CD4-positive, alpha-beta T cell (primary cell): Measurements from ENCODE around the gene HLA-DRB1. TPM values are rescaled to one million over a fixed set of nuclear protein-coding genes. Genes with fewer than 3 reads are reported as not detected.

Experiments
- ATAC-seq: fragments of 200-7000 bp; cut with Tn5 transposase; one replicate; pipeline ENCODE4 v1.10.0; 2022; ENCODE audit warnings: mild to moderate bottlenecking; ENCODE audit not compliant: poor library complexity
- CTCF ChIA-PET: fragments of 350-600 bp; sonication (Branson Sonifier 250); formaldehyde crosslinking; loops from one replicate; lab custom pipeline; 2021; ENCODE audit warnings: antibody characterized with exemption, inconsistent platforms; lab: Charles Lee
- POLR2A ChIA-PET: fragments of 350-600 bp; sonication (Branson Sonifier 250); formaldehyde crosslinking; loops from one replicate; lab custom pipeline; 2021; ENCODE audit warnings: antibody characterized with exemption, inconsistent platforms; lab: Charles Lee
- DNase-seq, 14 experiments: peaks; one replicate each; pipeline ENCODE4 v3.0.0-alpha.2; 2013 to 2020; ENCODE audit warnings: mixed read lengths in 2 of 14
- H3K27ac ChIP-seq, 2 donors: one replicate each; pipeline versions ENCODE4 v1.5.1 to v1.7.0; 2013; ENCODE audit warnings: low read length in 2 of 2, low read depth in 1 of 2, mild to moderate bottlenecking in 1 of 2
- H3K27me3 ChIP-seq, 2 experiments: 1 replicate in 1 of 2; 2 replicates in 1 of 2; pipeline versions ENCODE4 v1.6.1 to v1.7.0; 2013; ENCODE audit warnings: low read length in 2 of 2, control low read depth in 1 of 2, mild to moderate bottlenecking in 1 of 2, moderate library complexity in 1 of 2; ENCODE audit not compliant: insufficient read depth in 2 of 2, control insufficient read depth in 1 of 2
- H3K36me3 ChIP-seq: one replicate; pipeline ENCODE4 v1.6.1; 2013; ENCODE audit warnings: low read length, control low read depth; ENCODE audit not compliant: insufficient read depth
- H3K4me1 ChIP-seq: one replicate; pipeline ENCODE4 v1.6.1; 2013; ENCODE audit warnings: low read length, control low read depth; ENCODE audit not compliant: insufficient read depth
- H3K4me3 ChIP-seq: one replicate; pipeline ENCODE4 v1.5.1; 2013; ENCODE audit warnings: mild to moderate bottlenecking, low read length, moderate library complexity
- H3K9me3 ChIP-seq, 2 experiments: 1 replicate in 1 of 2; 2 replicates in 1 of 2; pipeline versions ENCODE4 v1.6.1 to v1.7.0; 2013; ENCODE audit warnings: low read length in 2 of 2, mild to moderate bottlenecking in 2 of 2, control low read depth in 1 of 2, moderate library complexity in 1 of 2; ENCODE audit not compliant: control insufficient read depth in 1 of 2, insufficient read depth in 1 of 2
- H3K27ac Mint-ChIP-seq: one replicate; pipeline ENCODE4 v1.8.0; 2020; ENCODE audit warnings: mixed read lengths
- H3K27me3 Mint-ChIP-seq: one replicate; pipeline ENCODE4 v1.8.0; 2021; ENCODE audit warnings: mixed read lengths
- H3K36me3 Mint-ChIP-seq: one replicate; pipeline ENCODE4 v1.8.0; 2021; ENCODE audit warnings: low read depth, mixed read lengths
- H3K4me1 Mint-ChIP-seq: one replicate; pipeline ENCODE4 v1.8.0; 2021; ENCODE audit warnings: low read depth, mixed read lengths
- H3K4me3 Mint-ChIP-seq: one replicate; pipeline ENCODE4 v1.8.0; 2020; ENCODE audit warnings: mild to moderate bottlenecking, mixed read lengths
- H3K9me3 Mint-ChIP-seq: one replicate; pipeline ENCODE4 v1.8.0; 2020; ENCODE audit warnings: mixed read lengths
- intact Hi-C, 2 experiments: fragments of 100-400 bp; cut with DNase I in 1 of 2; cut with micrococcal nuclease in 1 of 2; formaldehyde crosslinking; loops; one replicate each; pipeline versions ENCODE4 v1.15.1 to v1.9.0; 2023 to 2025; cut with DNase I, micrococcal nuclease
- total RNA-seq, 174 experiments: library from RNA in 2 of 174; stranded (reverse) in 2 of 174; gene quantifications; one replicate each; pipeline ENCODE4 v1.2.3 and lab custom pipeline; 2021 to 2026
- TF ChIP-seq, protein P1 (sequence below): fragments of 200-600 bp; IDR thresholded peaks from one replicate; pipeline ENCODE4 v1.8.0; 2022; ENCODE audit warnings: antibody characterized with exemption, mild to moderate bottlenecking

The HLA-DRB1 gene
- total RNA-seq, 2 experiments from 2014 or later, result 31.3 to 33.6 TPM

DNA sequence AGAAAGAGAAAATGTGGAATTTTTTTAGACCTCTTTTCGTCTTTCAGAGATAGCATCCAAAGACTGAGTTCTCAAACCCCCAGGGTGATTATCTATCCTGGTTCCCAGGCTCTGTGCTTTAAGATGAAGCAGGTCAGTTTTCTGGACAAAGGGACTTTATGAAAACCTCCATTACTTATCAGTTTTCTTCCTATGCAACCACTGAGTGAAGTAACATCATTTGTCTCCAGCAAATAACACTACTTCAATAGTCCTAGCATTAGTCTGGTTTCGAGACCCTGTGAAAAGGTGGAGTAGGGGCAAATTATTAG is 18.3 kb upstream of the HLA-DRB1 start:
- Histone ChIP-seq H3K36me3 (no peaks in the 10 kb centered on the region), H3K27me3 (no peaks in the 10 kb centered on the region), H3K4me3 (no peak overlapping the region), H3K4me1 (peaks cover 7% of the 10 kb centered on the region), H3K27ac (no peak overlapping the region), H3K9me3 (no peaks in the 10 kb centered on the region)
- intact Hi-C loops, result no loop called here
- H3K9me3 Mint-ChIP-seq, result no peaks in the 10 kb centered on the region
- ChIA-PET POLR2A (no interaction called here), CTCF (no interaction called here)
- no peak overlapping the region for H3K4me3 Mint-ChIP-seq
- no peak for ATAC-seq
- H3K27me3 Mint-ChIP-seq, result no peaks in the 10 kb centered on the region
- no peak overlapping the region for H3K27ac Mint-ChIP-seq
- DNase-seq, result no peak
- H3K36me3 Mint-ChIP-seq, result no peaks in the 10 kb centered on the region
- TF ChIP-seq, protein P1, sequence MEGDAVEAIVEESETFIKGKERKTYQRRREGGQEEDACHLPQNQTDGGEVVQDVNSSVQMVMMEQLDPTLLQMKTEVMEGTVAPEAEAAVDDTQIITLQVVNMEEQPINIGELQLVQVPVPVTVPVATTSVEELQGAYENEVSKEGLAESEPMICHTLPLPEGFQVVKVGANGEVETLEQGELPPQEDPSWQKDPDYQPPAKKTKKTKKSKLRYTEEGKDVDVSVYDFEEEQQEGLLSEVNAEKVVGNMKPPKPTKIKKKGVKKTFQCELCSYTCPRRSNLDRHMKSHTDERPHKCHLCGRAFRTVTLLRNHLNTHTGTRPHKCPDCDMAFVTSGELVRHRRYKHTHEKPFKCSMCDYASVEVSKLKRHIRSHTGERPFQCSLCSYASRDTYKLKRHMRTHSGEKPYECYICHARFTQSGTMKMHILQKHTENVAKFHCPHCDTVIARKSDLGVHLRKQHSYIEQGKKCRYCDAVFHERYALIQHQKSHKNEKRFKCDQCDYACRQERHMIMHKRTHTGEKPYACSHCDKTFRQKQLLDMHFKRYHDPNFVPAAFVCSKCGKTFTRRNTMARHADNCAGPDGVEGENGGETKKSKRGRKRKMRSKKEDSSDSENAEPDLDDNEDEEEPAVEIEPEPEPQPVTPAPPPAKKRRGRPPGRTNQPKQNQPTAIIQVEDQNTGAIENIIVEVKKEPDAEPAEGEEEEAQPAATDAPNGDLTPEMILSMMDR, result no peak
- peaks cover 11% of the 10 kb centered on the region for H3K4me1 Mint-ChIP-seq

DNA sequence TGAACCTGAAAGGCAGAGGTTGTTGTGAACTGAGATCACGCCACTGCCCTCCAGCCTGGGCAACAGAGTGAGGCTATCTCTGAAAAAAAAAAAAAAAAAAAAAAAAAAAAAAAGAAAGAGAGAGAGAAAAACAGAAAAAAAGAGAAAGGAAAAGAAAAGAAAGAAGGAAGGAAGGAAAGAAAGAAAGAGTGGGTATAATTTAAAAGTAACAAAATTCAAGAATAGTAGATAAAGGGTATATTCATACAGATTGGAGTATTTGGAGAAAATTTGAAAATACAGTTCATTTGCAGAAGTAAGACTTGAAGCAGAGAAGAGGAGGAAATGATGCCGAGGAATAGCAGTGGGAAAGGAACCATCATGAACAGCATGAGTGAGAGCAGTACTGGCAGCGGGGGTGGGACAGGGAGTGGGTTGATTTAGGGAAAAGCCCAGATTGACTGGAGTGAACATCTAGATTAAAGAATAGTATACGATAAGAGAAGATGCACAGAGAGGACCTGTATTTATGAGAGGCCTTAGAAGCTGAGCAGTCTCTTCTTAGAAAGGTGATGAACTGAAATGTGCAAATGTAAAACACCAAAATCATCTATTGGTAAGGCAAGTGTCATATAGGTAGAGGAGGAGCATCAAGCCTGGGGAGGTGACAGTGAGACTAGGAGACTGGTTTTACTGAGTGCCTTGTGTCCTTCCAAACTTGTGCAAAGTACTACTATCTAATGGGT is 17.8 kb upstream of the HLA-DRB1 start:
- Mint-ChIP-seq H3K4me1 (peaks cover 11% of the 10 kb centered on the region), H3K27ac (no peak overlapping the region), H3K4me3 (no peak overlapping the region), H3K36me3 (no peaks in the 10 kb centered on the region), H3K27me3 (no peaks in the 10 kb centered on the region), H3K9me3 (no peaks in the 10 kb centered on the region)
- CTCF ChIA-PET, result no interaction called here
- Histone ChIP-seq H3K36me3 (no peaks in the 10 kb centered on the region), H3K27ac (no peak overlapping the region), H3K27me3 (no peaks in the 10 kb centered on the region), H3K4me1 (peaks cover 7% of the 10 kb centered on the region), H3K4me3 (no peak overlapping the region), H3K9me3 (no peaks in the 10 kb centered on the region)
- POLR2A ChIA-PET, result no interaction called here
- ATAC-seq (no peak), DNase-seq (peak in 2 of 14 experiments; percentile 22 to 23)
- intact Hi-C loops, result no loop called here
- TF ChIP-seq, protein P1, result no peak

DNA sequence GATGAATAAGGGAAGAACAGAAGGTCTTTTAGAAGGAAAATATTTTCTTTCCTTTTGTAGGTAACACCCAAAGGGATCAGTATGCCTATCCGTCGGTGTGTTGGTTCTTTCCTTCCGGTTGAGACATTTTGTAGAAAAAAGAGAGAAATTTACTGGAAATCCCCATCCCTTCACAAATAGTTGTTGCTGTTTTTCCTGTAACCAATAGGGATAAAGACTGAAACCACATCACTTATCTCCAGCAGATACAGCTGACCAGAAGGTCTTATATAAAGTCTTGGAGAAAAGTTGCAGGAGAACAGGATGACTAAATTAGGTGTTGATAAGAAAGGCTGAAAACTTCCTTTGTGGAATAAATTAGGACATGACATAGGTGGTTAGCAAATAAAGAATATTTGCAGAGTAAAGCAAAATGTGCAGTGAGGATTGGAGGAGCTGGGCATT is 14.8 kb upstream of the HLA-DRB1 start:
- TF ChIP-seq, protein P1, result no peak
- H3K4me1 Mint-ChIP-seq, result peaks cover 11% of the 10 kb centered on the region
- ChIA-PET CTCF (no interaction called here), POLR2A (no interaction called here)
- Histone ChIP-seq H3K27me3 (no peaks in the 10 kb centered on the region), H3K36me3 (no peaks in the 10 kb centered on the region), H3K9me3 (no peaks in the 10 kb centered on the region), H3K27ac (peak overlapping the region in 1 of 2 donors; percentile 62), H3K4me1 (peaks cover 3% of the 10 kb centered on the region), H3K4me3 (no peak overlapping the region)
- ATAC-seq (peak; percentile 41), DNase-seq (peak in 3 of 14 experiments; percentile 44 to 56 (median 44))
- no peaks in the 10 kb centered on the region for H3K27me3 Mint-ChIP-seq
- H3K36me3 Mint-ChIP-seq, result no peaks in the 10 kb centered on the region
- H3K4me3 Mint-ChIP-seq, result no peak overlapping the region
- no peak overlapping the region for H3K27ac Mint-ChIP-seq
- intact Hi-C loops, result no loop called here
- no peaks in the 10 kb centered on the region for H3K9me3 Mint-ChIP-seq
